HepG2 (cell line): ENCODE measurements around the gene RBCK1. TPM values are rescaled to one million over a fixed set of nuclear protein-coding genes. Genes with fewer than 3 reads are reported as not detected.
A peak's percentile ranks its signal among the peaks of the same experiment; 100 is the strongest.

Experiments used
- ATAC-seq: fragments of 200-7000 bp; cut with Tn5 transposase; 3 replicates; pipeline ENCODE4 v1.9.1; 2020; ENCODE audit warnings: mild to moderate bottlenecking, moderate library complexity
- BruUV-seq: library from RNA; stranded (reverse); fragments of 400-500 nt; replicated peaks from 2 replicates; lab custom pipeline; 2021; lab: Mats Ljungman, UMichigan
- CTCF ChIA-PET: fragments of 300-600 bp; formaldehyde crosslinking; extraction: SDS; loops from one replicate; lab custom pipeline; 2021; ENCODE audit warnings: low total read pairs, inconsistent platforms, low intra/inter-chr PET ratio; lab: Yijun Ruan, JAX
- POLR2A ChIA-PET: fragments of 350-600 bp; sonication (Branson Sonifier 250); formaldehyde crosslinking; loops from one replicate; lab custom pipeline; 2020; ENCODE audit warnings: antibody characterized with exemption, inconsistent platforms; lab: Yijun Ruan, JAX
- DNase-seq: peaks from one replicate; pipeline ENCODE4 v3.0.0-alpha.2; 2015; ENCODE audit warnings: low spot score
- FAIRE-seq: peaks from 3 replicates; lab custom pipeline; 2011; peaks lifted over from hg19 to GRCh38; lab: Jason Lieb, UNC
- H2AFZ ChIP-seq: one replicate; pipeline ENCODE4 v1.6.1; 2011; ENCODE audit warnings: low read length, inconsistent platforms
- H3K27ac ChIP-seq: fragments of 300-600 bp; 3 replicates; pipeline ENCODE4 v1.8.0; 2011; ENCODE audit warnings: mixed run types, mild to moderate bottlenecking, mixed read lengths, low read length, inconsistent platforms; ENCODE audit not compliant: insufficient read depth; ENCODE audit errors: extremely low read length
- H3K27me3 ChIP-seq, 2 experiments: fragments of 200-600 bp in 1 of 2; 2 replicates in 1 of 2; 3 replicates in 1 of 2; pipeline versions ENCODE4 v1.6.0 to v1.8.0; 2011; ENCODE audit warnings: low read length in 2 of 2, mild to moderate bottlenecking in 2 of 2, moderate library complexity in 2 of 2, inconsistent platforms in 1 of 2; ENCODE audit not compliant: insufficient read depth in 2 of 2, control insufficient read depth in 1 of 2
- H3K36me3 ChIP-seq, 2 experiments: fragments of 200-600 bp in 1 of 2; replicated peaks in 1 of 2; 2 replicates in 1 of 2; 3 replicates in 1 of 2; pipeline versions ENCODE4 v1.5.1 to v1.8.0; 2011; ENCODE audit warnings: low read length in 2 of 2, inconsistent platforms in 1 of 2; ENCODE audit not compliant: insufficient read depth in 2 of 2, control insufficient read depth in 1 of 2
- H3K4me1 ChIP-seq: 2 replicates; pipeline ENCODE4 v1.5.1; 2012; ENCODE audit warnings: low read length, inconsistent platforms; ENCODE audit not compliant: insufficient read depth
- H3K4me2 ChIP-seq: 2 replicates; pipeline ENCODE4 v1.6.0; 2011; ENCODE audit warnings: low read depth, low read length, inconsistent platforms
- H3K4me3 ChIP-seq, 3 experiments: fragments of 200-600 bp in 1 of 3; sonication (generic), shearing (Covaris generic) in 1 of 3; replicated peaks in 1 of 3; 2 replicates each; pipeline ENCODE4 v1.5.1; 2011 to 2016; ENCODE audit warnings: low read length in 3 of 3, inconsistent platforms in 2 of 3, low read depth in 2 of 3, mild to moderate bottlenecking in 2 of 3, control low read depth in 1 of 3, mixed read lengths in 1 of 3; ENCODE audit not compliant: insufficient read depth in 1 of 3
- H3K79me2 ChIP-seq: one replicate; pipeline ENCODE4 v1.6.1; 2011; ENCODE audit warnings: low read length, inconsistent platforms; ENCODE audit not compliant: insufficient read depth
- H3K9ac ChIP-seq: 2 replicates; pipeline ENCODE4 v1.6.0; 2011; ENCODE audit warnings: mild to moderate bottlenecking, low read depth, low read length, inconsistent platforms; ENCODE audit not compliant: insufficient read depth
- H3K9me3 ChIP-seq: 2 replicates; pipeline ENCODE4 v1.5.1; 2012; ENCODE audit warnings: mild to moderate bottlenecking, low read length
- H4K20me1 ChIP-seq: 2 replicates; pipeline ENCODE4 v1.6.0; 2011; ENCODE audit warnings: inconsistent platforms, mild to moderate bottlenecking, low read length, moderate library complexity; ENCODE audit not compliant: insufficient read depth
- AGO2 ChIP-seq: fragments of 200-400 bp; formaldehyde crosslinking; optimal IDR thresholded peaks from 2 replicates; pipeline ENCODE3; 2017; ENCODE audit warnings: mild to moderate bottlenecking, low read depth, low read length, moderate library complexity
- AKAP8 ChIP-seq: sonication (generic); formaldehyde crosslinking; IDR thresholded peaks from 2 replicates; pipeline ENCODE4 v1.5.1; 2020; ENCODE audit warnings: mild to moderate bottlenecking, missing genetic modification reagents
- MTF1 ChIP-seq: sonication (generic); formaldehyde crosslinking; IDR thresholded peaks from 2 replicates; pipeline ENCODE4 v1.5.0; 2020; ENCODE audit warnings: missing genetic modification reagents
- POLR2A ChIP-seq, 2 experiments: IDR thresholded peaks; 2 replicates each; pipeline ENCODE4 v1.6.1; 2011; ENCODE audit warnings: low read depth in 2 of 2, low read length in 2 of 2, mild to moderate bottlenecking in 1 of 2, moderate library complexity in 1 of 2; ENCODE audit not compliant: insufficient read depth in 1 of 2
- POLR2G ChIP-seq: fragments of 200-400 bp; formaldehyde crosslinking; IDR thresholded peaks from 2 replicates; pipeline ENCODE4 v1.6.1; 2018; ENCODE audit warnings: mild to moderate bottlenecking, low read depth, low read length, moderate library complexity
- RBFOX2 ChIP-seq: fragments of 200-400 bp; formaldehyde crosslinking; IDR thresholded peaks from 2 replicates; pipeline ENCODE4 v1.6.1; 2017; ENCODE audit warnings: low read depth, mild to moderate bottlenecking, low read length
- RBM22 ChIP-seq: fragments of 200-400 bp; formaldehyde crosslinking; optimal IDR thresholded peaks from 2 replicates; pipeline ENCODE3; 2017; ENCODE audit warnings: mild to moderate bottlenecking, low read length, moderate library complexity
- SAP130 ChIP-seq: IDR thresholded peaks from 2 replicates; pipeline ENCODE4 v1.6.1; 2016; ENCODE audit warnings: low read depth
- SRY ChIP-seq: sonication (generic); formaldehyde crosslinking; IDR thresholded peaks from 2 replicates; pipeline ENCODE4 v1.8.0; 2022; ENCODE audit warnings: mild to moderate bottlenecking, missing genetic modification reagents
- ZFP37 ChIP-seq: sonication (generic); formaldehyde crosslinking; IDR thresholded peaks from 2 replicates; pipeline ENCODE4 v1.4.0; 2020; ENCODE audit warnings: missing genetic modification reagents, borderline replicate concordance
- ZFP90 ChIP-seq: sonication (generic); formaldehyde crosslinking; IDR thresholded peaks from 2 replicates; pipeline ENCODE4 v1.8.0; 2022; ENCODE audit warnings: missing genetic modification reagents, mild to moderate bottlenecking, inconsistent platforms, borderline replicate concordance
- ZFY ChIP-seq: sonication (generic); formaldehyde crosslinking; IDR thresholded peaks from 2 replicates; pipeline ENCODE4 v1.4.0; 2020; ENCODE audit warnings: missing genetic modification reagents
- ZNF350 ChIP-seq: sonication (generic); formaldehyde crosslinking; IDR thresholded peaks from 2 replicates; pipeline ENCODE4 v1.4.0; 2020; ENCODE audit warnings: mild to moderate bottlenecking, low read depth, missing genetic modification reagents, borderline replicate concordance
- ZNF431 ChIP-seq: sonication (generic); formaldehyde crosslinking; IDR thresholded peaks from 2 replicates; pipeline ENCODE4 v1.9.0; 2022; ENCODE audit warnings: missing genetic modification reagents, low read depth, mild to moderate bottlenecking, borderline replicate concordance
- ZNF558 ChIP-seq: sonication (generic); formaldehyde crosslinking; IDR thresholded peaks from 2 replicates; pipeline ENCODE4 v1.9.0; 2022; ENCODE audit warnings: mild to moderate bottlenecking, missing genetic modification reagents, borderline replicate concordance
- ZNF660 ChIP-seq: sonication (generic); formaldehyde crosslinking; IDR thresholded peaks from 2 replicates; pipeline ENCODE4 v1.5.1; 2020; ENCODE audit warnings: mild to moderate bottlenecking, low read depth, missing genetic modification reagents, borderline replicate concordance
- ZNF687 ChIP-seq: sonication (generic); formaldehyde crosslinking; IDR thresholded peaks from 2 replicates; pipeline ENCODE4 v1.5.1; 2020; ENCODE audit warnings: mild to moderate bottlenecking, missing genetic modification reagents, moderate library complexity
- WGBS: methylation state at CpG from one replicate; pipeline ENCODE4 v1.1.6; 2017; ENCODE audit warnings: low lambda C conversion rate; 5-methylcytosine and 5-hydroxymethylcytosine counted together
- in situ Hi-C: cut with HindIII; loops from 2 replicates; pipeline ENCODE4 v1.10.0; 2017; ENCODE audit warnings: low pct_unique_long_range_greater_than_20kb; ENCODE audit not compliant: extremely low pct_ligation_motif_present
- intact Hi-C: fragments of 100-400 bp; cut with micrococcal nuclease; formaldehyde crosslinking; loops from one replicate; pipeline ENCODE4 v1.10.0; 2022; ENCODE audit not compliant: unreplicated experiment
- polyA plus RNA-seq, 8 experiments: library from polyadenylated mRNA; depleted of rRNA in 3 of 8; stranded (reverse) in 7 of 8; unstranded in 1 of 8; fragments of >200 nt; fragmentation: Illumina TruSeq in 4 of 8; extraction: Trizol in 4 of 8; gene quantifications; 2 replicates each; pipeline versions ENCODE4 v1.2.1 to v1.2.3, GENCODE V29; 2011 to 2016; ENCODE audit warnings: low read depth in 4 of 8, missing spikeins in 1 of 8, mixed read lengths in 1 of 8; ENCODE audit not compliant: insufficient read depth in 1 of 8
- total RNA-seq, 5 experiments: library from RNA; depleted of rRNA; stranded (reverse); fragments of >200 nt; fragmentation: Illumina TruSeq; extraction: Trizol; gene quantifications; 2 replicates each; pipeline ENCODE4 v1.2.3, GENCODE V29; 2016; ENCODE audit warnings: low read depth in 1 of 5
- TF ChIP-seq, protein P1 (sequence below): sonication (generic); formaldehyde crosslinking; IDR thresholded peaks from 2 replicates; pipeline ENCODE4 v1.9.0; 2021; ENCODE audit warnings: missing genetic modification reagents, mild to moderate bottlenecking, borderline replicate concordance

The RBCK1 gene
- total and polyA plus RNA-seq, 2 of the 13 experiments (the other 11 are each of a cell fraction or from before 2014, with no cell fraction given) = 149 to 215 TPM

DNA sequence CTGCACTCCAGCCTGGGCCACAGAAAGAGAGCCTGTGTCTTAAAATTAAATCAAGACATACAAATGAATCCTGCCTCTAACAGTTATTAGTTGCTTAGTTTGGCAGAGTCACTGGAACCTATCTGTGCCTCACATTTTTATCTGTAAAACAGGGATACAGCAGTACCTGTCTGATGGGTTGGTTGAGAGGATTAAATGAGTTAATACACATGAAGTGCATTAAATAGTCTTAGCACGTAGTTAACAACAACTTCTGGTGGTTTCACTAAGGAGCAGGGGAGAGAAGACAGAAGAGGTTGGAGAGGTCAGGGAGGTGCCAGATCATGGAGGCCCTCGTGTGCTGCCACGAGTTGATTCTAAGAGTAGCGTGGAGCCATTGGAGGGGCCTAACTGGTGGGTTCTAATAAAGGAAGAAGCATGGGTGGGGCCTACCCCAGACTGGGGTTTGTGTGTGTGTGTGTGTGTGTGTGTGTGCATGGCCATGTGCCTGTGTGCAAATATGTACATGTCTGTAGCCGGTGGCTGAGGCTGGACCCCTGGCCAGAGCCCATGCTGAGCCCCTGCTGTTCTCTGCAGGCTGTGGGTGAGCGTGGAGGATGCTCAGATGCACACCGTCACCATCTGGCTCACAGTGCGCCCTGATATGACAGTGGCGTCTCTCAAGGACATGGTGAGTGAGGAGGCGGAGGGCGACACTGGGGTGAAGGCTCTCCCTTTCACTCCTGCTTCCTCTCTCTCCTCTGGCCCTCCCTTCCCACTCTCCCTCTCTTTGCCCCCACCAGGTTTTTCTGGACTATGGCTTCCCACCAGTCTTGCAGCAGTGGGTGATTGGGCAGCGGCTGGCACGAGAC, 9.1 kb downstream of the RBCK1 start:
- Histone ChIP-seq H3K4me1 (peaks cover 36% of the 10 kb centered on the region), H3K27ac (no peak overlapping the region), H3K27me3 (no peaks in the 10 kb centered on the region), H3K9ac (no peak overlapping the region), H3K4me2 (no peak overlapping the region), H3K9me3 (no peaks in the 10 kb centered on the region), H4K20me1 (no peaks in the 10 kb centered on the region), H2AFZ (no peak overlapping the region), H3K36me3 (peaks cover 42 to 85% of the 10 kb centered on the region in 2 experiments), H3K79me2 (peaks cover 37% of the 10 kb centered on the region), H3K4me3 (no peak overlapping the region)
- FAIRE-seq = no peak
- ATAC-seq = no peak
- WGBS = 95% methylated on average over 12 of the region's 13 CpGs
- no TSS peak for BruUV-seq
- ChIA-PET CTCF (no interaction called here), POLR2A (interaction anchor here (1.0 to 4.5 kb wide), 3 partner anchors 10 to 69 kb away, joined by 3 to 15 read pairs (median 8); no protein-coding TSS in a partner anchor)
- in situ Hi-C loops (no loop called here), intact Hi-C loops (no loop called here)
- no peak for DNase-seq
- TF ChIP-seq POLR2G (peak; percentile 68), ZFP37 (0 out of 2 replicates have a peak, but pooled peaks have one; percentile 41), AKAP8 (CRISPR knock-in tag) (peak; percentile 76; the same call in 1 of the 2 replicates), ZNF660 (no peak), ZFP90 (CRISPR knock-in tag) (no peak), ZNF558 (CRISPR knock-in tag) (0 out of 2 replicates have a peak, but pooled peaks have one; percentile 35), ZNF350 (CRISPR knock-in tag) (0 out of 2 replicates have a peak, but pooled peaks have one; percentile 22), ZNF431 (CRISPR knock-in tag) (0 out of 2 replicates have a peak, but pooled peaks have one; percentile 14), RBFOX2 (0 out of 2 replicates have a peak, but pooled peaks have one; percentile 35), ZNF687 (CRISPR knock-in tag) (peak; percentile 48; the same call in 1 of the 2 replicates), MTF1 (CRISPR knock-in tag) (no peak), POLR2A (IDR thresholded peaks at IDR 0.05; ENCODE audit: insufficient read depth in 1 of 2, low read depth in 2 of 2, low read length in 2 of 2) (peak in 1 of 2 experiments; percentile 35; a peak in 1 of 4 replicates), AGO2 (peak; percentile 86), RBM22 (peak; percentile 83), SAP130 (CRISPR knock-in tag) (no peak), ZFY (CRISPR knock-in tag) (peak; percentile 16; the same call in 1 of the 2 replicates), SRY (CRISPR knock-in tag) (0 out of 2 replicates have a peak, but pooled peaks have one; percentile 61)
- TF ChIP-seq, protein P1, sequence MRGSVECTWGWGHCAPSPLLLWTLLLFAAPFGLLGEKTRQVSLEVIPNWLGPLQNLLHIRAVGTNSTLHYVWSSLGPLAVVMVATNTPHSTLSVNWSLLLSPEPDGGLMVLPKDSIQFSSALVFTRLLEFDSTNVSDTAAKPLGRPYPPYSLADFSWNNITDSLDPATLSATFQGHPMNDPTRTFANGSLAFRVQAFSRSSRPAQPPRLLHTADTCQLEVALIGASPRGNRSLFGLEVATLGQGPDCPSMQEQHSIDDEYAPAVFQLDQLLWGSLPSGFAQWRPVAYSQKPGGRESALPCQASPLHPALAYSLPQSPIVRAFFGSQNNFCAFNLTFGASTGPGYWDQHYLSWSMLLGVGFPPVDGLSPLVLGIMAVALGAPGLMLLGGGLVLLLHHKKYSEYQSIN (CRISPR knock-in tag) = 0 out of 2 replicates have a peak, but pooled peaks have one; percentile 62
